HG03520 (cell line): ENCODE measurements around the gene RNASET2.
A peak's percentile ranks its signal among the peaks of the same experiment; 100 is the strongest.
"Not testable (repeated sequence)": the region's sequence is repeated elsewhere in the genome, so short reads cannot be mapped to it uniquely, and the experiment has no call there.

Source experiments
- ATAC-seq: cut with Tn5 transposase; IDR thresholded peaks from one replicate; pipeline ENCODE4 v1.9.1; 2021; ENCODE audit warnings: mild to moderate bottlenecking, moderate library complexity; ENCODE audit not compliant: unreplicated experiment

RNASET2 gene

DNA sequence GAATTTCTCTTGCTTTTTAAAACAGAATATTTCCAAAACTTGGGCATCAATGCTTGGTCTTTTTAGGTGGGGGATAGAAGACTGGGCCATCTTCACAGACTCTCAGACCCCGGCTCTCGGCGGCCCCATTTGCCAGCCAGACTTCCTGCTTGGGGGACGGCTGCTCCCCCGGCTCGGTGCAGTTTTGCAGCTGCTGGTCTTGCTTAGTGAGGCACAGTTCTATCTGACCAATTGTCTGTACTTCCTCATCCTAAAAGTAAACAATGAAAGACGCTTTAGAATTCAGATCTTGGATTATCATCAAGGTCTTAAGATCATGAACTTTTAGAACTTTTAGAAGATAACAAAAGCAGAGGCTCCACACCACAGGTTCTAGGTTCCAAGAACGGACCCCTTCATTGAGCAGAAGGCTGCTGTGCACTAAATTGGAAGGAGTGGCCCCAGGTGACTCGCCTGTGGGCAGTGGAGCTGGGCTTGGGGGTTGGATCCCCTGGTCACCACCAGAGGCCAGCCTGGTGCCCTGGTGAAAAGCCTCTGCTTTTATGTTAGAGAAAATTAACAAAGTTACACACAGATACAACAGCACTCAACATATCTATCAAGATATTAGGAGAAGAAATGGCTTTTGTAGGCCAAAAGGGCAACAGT lies 26.7 kb downstream of the RNASET2 start:
- no peak for ATAC-seq

DNA sequence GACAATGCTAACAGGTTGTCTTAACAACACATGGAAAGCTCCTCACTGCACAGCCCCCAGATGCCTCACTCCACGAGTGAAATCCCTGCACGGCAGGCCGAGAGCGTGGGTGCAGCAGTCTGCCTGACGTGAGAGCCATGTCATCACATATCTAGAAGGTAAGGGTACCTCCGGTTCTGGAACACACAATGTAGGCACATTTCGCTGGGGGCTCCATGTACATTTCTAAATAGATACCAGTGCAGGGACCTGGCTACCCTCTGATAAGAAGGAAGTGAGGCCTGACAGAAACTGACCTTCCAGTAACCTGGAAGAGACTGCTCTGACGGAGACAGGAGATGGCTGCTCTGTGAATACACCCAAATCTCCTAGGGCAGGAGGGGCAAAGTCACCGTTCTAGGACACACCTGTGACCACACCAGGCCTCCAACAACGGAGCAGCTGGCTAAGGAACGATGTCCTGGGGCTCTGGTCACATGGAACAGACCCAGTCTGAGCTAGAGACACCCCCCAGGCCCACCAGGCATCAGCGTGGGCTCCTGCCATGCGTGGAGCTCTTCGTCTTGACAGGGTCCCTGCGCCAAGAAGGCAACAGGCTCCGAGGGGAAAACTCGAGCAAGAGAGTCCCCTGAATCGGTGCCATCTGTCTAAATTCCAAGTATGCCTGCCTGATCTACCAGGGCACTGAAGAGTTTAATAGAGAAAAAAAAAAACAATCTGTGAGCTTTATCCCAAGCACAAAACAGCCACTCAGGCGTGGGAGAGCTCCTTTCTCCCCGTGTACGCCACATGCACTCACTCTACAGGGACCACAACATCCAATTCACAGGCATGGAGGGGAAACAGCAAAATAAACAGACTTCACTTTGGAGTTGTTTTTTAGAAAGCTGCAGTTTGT lies 27.5 kb downstream of the RNASET2 start:
- no peak for ATAC-seq

DNA sequence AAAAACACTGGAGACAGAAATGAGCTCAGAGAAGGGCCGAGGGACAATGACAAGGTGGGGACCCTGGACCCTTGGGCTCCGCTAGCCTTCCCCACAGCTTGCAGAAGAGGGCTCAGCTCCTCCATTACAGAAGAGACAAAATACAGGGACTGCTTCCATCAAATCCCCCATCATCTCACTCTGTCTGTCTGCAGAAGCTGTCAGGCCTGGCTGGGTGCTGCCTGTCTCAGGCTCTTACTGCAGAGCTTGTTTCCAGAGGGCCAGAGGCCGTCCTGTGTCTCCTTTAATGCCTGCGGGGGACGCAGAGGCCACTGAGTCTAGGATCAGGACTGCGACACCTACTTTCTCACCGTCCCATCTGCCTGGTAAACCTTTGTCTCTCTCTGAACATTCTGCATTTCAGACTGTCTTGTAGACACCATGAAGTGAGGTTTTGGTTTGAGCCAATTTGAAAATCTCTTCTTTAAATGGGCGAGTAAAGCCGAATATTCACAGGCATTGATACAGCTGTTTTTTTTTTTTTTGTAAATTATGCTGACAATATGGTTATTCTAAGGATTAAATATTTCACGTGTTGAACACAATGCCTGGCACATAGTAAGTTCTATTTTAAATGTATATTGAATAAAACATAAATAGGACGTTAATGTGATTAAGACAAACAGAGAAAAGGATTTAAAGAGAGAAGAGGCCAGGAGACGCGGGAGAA lies 28.3 kb downstream of the RNASET2 start:
- ATAC-seq: no peak

DNA sequence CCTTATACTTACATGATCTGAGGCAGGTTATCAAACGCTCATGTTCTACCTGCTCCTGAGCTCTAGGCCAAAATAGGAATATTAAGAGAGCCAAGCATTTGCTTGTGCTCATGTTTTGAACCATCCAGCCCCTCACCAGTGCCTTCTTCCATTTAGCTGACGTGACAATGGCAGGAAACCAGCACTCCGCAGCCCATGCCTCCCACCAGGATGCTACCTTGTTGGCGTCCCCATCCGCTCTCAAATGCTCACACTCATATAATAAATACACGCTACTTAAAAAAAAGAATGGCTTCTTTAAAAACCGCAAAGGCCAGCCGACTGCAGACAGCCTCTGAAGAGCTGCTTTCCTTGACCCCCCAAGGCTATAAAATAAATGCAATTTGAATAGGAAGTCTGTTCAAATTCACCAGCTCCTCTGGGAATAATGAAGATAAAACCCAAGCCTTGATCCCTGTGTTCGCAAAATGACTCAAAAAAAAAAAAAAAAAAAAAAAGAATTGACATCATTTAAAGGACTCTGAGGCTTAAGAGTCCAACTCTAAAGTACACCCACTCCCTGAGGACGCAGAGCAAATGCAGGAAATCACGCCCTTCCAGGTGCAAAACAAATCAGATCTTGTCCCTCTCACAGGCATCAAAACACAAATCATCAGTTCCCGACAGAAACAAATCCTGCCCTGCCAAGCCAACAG lies 29.0 kb downstream of the RNASET2 start:
- no peak for ATAC-seq

DNA sequence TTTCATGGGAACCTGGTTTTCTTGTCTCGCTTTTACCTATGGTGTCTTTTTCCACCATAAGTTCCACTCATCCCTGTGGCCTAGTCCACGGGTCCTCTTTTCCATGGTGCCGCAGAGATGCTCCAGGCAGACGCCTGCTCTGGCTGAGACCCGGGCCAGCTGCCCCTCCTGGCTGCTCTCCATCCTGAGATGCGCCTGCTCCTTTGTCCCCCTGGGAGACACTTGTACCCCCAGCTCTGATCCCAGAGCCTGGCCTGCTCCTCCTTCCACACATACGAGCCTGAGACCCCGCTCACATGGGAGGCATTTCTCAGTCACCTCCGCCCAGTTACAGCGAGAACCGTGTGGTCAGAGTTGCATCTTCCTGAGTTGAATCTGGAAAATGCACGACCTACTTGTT lies 29.6 kb downstream of the RNASET2 start:
- ATAC-seq: no peak

DNA sequence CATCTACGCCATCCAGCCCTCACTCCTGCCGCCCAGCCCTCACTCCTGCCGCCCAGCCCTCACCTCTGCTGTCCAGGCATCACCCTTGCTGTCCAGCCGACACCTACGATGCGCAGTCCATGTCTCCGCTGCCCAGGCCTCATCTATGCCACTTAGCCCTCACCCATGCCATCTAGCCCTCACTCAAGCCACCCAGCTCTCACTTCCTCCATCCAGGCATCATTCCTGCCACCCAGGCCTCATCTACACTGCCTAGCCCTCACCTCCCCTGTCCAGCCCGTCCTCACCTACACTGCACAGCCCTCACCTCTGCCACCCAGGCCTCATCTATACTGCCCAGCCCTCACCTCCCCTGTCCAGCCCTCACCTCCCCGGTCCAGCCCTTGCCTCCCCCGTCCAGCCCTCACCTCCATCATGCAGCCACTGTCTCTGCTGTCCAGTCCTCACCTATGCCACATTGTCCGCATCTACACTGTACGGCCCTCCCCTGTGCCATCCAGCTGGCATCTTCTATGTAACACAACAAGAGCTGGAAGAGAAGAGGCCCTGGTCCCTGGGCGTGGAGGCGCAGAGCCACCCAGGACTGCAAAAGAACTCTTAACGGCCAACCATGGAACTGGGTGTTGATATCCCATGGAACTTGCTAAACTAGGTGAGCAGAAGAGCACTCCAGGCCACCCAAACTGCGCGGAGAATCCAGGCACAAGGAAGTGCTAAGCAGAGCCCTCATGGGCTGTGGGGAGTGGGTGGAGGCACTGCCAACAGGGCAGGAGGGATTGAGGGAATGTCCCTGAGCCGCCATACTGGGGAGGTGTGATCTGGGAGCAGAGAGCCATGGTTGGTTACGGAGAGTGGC lies 31.0 kb downstream of the RNASET2 start:
- ATAC-seq: no peak

DNA sequence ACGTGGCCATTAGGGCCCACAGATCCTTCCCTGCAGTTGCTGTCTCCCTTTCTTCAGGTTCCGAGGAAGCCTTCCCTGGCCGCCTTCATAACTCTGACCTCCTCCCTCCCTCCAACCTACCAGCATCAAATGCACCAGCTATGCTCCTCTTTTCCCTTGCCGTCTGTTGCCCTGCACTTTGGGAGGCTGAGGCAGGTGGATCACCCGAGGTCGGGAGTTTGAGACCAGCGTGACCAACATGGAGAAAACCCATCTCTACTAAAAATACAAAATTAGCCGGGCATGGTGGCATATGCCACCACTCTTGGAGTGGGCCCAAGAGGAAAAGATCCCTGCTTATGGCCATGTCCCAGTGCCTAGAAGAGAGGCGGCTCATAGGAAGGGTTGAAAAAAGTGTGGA lies 31.8 kb downstream of the RNASET2 start:
- no peak for ATAC-seq

DNA sequence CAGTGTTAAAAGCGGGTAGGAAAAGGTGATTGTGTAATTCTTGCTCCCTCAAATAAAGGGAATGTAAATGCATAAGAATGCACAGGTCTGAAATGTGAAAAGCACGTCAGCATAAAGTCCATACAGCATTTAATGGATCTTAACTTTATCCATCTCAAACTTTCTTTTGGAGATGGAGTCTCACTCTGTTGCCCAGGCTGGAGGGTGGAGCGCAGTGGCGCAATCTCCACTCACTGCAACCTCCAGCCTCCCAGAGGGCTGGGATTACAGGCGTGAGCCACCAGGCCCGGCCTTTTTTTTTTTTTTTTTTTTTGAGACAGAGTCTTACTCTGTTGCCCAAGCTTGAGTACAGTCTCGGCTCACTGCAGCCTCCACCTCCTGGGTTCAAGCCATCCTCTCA lies 33.4 kb downstream of the RNASET2 start:
- no peak for ATAC-seq

DNA sequence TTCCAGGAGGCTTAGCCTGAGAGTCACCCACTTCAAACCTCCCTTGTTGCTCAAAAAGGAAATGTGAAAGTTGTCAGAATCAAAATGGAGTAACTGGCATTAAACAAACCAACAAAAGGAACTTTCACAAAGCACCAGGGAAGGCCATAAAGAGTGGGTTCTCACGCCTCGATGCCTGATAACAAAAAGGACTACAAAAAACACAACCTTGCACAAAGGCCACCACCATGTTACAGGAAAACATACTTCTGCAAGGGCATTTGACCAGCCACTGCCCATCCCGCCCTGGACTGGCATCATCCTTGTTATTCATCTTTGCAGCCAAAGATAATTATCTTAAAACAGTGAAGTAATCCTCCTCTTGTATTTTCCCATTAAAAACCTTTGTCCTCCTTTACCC lies 34.8 kb downstream of the RNASET2 start:
- no peak for ATAC-seq

DNA sequence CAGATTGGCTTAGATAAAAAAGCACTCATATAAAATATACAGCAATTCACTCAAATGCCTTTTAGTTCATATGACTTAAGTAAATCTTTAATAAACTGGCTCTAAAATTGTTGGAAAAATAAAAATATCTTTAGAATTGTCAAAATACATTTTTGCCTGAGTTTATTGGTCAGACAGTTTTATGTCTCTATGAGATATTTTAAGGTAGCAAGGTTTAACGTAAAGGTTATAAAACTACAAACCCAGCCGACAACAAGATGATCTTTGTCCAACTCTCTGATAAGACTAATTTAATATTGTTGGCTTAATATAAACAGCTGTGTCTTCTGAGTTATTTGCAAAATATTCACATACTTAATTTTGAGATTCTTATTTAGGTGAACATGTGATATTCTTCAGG lies 39.5 kb downstream of the RNASET2 start:
- no peak for ATAC-seq

DNA sequence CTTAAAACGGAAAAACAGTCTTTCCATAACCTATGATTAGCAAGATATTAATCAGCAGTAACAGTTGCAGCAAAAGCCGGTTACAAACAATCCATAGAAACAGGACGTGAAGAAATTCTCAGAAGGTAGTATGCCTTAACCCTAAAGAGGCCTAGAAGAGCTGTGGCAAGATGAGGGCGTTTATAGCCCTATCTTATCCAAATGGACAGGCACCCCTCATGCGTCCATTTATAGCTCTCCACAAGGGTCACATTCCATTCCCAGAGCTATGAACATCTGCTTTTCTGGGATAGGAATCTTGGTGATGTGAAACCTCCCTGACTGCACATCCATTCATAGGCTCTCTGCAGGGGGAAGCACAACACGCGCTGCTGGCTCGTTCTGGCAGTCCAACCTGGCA lies 40.9 kb downstream of the RNASET2 start:
- ATAC-seq: not testable (repeated sequence)

DNA sequence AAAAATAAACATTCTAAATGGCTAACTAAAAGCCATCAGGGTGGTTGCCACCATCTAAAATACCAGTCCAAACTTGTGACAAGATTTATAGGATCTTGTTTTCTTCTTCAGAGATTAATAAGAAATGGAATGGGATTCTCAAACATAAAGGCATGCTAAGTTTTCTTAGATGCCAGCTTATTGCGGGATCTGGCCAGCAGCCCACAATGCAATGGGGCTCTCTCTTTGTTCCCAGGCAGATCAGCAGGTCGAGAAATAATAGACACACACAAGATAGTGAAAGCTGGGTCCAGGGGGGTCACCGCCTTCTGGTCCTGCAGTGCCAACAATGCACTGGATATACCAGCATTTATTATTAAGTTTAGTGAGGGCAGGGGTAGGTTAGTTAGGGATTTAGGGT lies 41.4 kb downstream of the RNASET2 start:
- ATAC-seq: not testable (repeated sequence)

DNA sequence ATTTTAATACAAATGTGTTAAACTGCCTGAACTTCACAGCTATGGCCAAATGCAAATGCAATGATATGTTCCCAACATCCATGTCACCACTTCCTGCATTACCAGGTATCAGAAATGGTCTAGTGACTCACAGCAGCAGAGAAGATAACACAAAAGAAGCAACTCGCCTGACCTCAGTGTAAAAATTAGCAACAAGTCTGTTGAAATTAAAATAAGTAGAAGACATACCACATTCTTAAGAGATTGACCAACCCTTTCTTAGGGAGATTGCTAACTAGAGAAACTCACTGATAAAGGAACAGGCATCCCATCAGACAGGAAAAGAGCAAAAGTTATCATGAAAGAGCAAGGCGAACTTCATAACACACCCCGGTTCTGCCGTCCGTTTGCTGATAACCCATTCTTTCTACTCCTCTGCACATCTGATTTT lies 45.1 kb downstream of the RNASET2 start:
- ATAC-seq: no peak

DNA sequence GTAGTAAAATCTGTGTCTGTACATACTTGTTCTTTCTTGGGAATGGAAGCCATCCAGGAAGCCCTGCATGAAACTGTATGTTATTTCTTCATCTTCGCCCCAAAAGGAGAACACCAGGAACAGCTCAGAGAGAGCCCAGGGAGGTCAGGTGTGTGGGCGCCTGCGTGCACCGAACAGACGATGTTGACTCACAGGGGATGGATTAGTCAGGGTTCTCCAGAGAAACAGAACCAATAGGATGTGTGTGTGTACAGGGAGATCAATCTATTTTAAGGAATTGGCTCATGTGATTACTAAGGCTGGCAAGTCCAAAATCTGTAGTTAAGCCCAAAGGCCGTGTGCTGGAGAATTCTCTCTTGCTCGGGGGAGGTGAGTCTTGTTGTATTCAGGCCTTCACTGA lies 45.7 kb downstream of the RNASET2 start:
- no peak for ATAC-seq

DNA sequence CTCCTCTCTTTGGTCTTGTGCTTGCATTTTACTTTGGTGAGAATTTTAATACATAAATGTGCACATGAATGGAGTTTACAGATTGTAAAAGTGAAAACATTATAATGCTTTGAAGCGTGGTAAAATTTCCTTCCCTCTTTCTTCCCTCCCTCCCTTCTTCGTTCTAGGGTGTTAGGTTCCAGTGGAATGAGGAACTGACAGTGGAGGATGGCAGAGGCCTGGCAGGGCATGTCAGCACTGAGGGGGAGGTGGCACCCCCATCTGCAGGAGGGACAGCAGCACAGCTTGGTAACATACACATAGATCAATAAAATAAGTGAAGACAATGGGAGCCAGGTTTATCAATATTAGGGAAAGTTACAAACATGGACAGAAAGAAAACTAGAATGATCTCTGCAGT lies 47.5 kb downstream of the RNASET2 start:
- ATAC-seq: no peak

DNA sequence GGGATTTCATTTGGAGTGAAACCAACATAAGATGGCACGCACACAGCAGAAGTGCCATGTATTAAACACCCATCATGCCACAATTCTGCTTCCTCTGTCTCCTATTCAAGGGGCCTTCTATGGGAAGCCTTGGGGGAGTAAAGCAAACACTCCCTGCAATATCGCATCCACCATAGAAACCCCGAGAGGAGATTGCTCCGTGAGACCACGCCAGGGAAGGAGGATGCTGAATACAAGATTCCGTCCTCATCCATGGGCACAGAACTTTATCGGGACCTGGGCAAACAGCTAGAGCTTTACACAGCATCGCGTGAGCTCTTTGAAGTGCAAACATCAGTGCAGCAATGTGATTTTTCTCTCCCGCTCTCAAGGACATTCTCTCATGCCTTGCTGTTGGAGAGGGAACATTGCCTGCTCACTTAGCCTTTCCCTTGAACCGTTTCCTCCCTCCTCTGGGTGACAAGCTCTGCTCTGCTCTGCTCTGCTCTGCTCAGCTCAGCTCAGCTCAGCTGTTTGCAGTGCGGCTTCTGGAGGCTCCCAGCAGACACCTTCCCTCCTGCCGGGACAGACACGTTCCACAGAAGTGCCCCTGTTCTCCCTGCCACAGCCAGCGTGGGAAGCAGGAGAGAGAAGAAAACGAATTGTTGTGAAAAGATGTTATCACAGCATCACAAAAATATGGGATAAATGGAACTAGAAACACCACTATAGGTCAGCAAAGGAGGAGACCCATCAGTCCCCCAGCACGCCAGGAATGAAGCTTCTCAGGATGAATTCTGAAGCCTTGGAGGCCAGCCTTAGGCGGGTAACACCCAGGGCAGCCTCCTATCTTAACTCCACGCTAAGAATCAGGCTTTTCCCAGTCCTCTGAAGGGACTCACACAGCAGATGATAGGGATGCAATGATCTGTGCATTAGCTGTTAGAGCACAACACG lies 48.2 kb downstream of the RNASET2 start:
- no peak for ATAC-seq

DNA sequence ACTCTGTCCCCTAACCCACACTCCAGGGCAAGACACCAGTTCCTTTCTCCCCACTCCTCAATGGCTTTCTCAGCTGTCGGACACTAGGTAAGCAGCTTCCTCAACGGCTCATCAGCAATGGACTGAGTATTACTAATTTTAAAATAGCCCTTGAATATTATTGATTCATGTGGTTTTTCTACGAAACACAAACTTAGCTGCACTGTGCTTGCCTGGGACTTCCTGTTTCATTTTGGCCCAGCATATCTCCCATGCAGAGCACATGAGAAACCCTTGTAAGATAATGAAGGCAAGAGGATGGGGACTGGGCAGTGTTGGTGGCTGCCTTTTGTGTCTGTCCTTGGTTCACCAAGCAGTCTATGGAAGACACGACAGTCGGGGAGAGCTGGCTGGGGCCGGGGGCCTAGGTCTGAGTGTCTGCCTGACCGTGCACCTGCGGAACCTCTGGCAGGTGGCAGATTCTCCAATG lies 48.9 kb downstream of the RNASET2 start:
- peak; percentile 85 for ATAC-seq

DNA sequence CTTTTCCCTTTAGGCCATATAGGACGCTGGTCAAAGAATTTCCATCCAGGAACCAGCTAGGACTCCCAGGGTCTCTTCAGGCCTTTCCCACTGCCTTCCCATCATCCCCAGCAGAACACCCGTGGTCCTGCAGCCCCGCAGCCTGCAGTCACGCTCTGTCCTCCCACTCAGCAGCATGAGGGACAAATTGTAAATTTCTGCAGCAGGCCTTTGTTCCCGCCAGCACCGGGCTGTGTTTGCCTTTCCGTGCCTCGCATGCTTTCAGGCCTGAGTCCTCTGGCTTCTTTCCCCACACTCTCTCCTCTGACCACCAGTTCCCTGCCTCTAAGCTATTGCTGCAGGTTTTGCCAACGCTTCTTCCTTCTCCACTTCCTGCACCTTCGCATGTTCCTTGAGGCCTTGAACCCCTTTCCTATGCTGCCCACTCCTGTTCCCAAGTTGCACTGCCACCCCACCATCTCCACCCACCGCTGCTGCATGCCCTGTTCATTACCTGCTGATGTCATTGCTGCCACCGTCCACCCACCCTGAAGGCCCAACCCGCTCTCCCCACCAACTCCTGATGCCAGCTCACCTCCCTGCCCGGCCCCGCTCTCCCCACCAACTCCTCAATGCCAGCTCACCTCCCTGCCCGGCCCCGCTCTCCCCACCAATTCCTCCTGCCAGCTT lies 49.8 kb downstream of the RNASET2 start:
- ATAC-seq: no peak
